HepG2 (cell line): ENCODE results near the gene SLC12A2. TPM values are rescaled to one million over a fixed set of nuclear protein-coding genes. Genes with fewer than 3 reads are reported as not detected.

Source experiments
- BRF2 ChIP-seq: sonication (generic); formaldehyde crosslinking; IDR thresholded peaks from 2 replicates; pipeline ENCODE4 v1.8.1; 2022; ENCODE audit warnings: mild to moderate bottlenecking, missing genetic modification reagents
- DNMT1 ChIP-seq: sonication (generic); formaldehyde crosslinking; IDR thresholded peaks from 2 replicates; pipeline ENCODE4 v1.5.1; 2020; ENCODE audit warnings: mild to moderate bottlenecking, missing genetic modification reagents
- DNMT3B ChIP-seq: conservative IDR thresholded peaks from 2 replicates; pipeline ENCODE4 v1.6.1; 2016; ENCODE audit warnings: missing biosample characterization, control low read depth
- GATAD2A ChIP-seq: IDR thresholded peaks from 2 replicates; pipeline ENCODE4 v1.6.1; 2016
- MTERF4 ChIP-seq: sonication (generic); formaldehyde crosslinking; IDR thresholded peaks from 2 replicates; pipeline ENCODE4 v1.8.0; 2023; ENCODE audit warnings: mild to moderate bottlenecking, missing genetic modification reagents
- MXD1 ChIP-seq: sonication (generic); formaldehyde crosslinking; IDR thresholded peaks from 2 replicates; pipeline ENCODE4 v1.4.0; 2020; ENCODE audit warnings: mild to moderate bottlenecking, missing genetic modification reagents
- NFATC3 ChIP-seq: sonication (generic); formaldehyde crosslinking; IDR thresholded peaks from 2 replicates; pipeline ENCODE4 v1.5.1; 2020; ENCODE audit warnings: mild to moderate bottlenecking, missing genetic modification reagents
- RFXAP ChIP-seq: sonication (generic); formaldehyde crosslinking; IDR thresholded peaks from 2 replicates; pipeline ENCODE4 v1.4.0; 2020; ENCODE audit warnings: missing genetic modification reagents, borderline replicate concordance
- RXRB ChIP-seq: IDR thresholded peaks from 2 replicates; pipeline ENCODE4 v1.6.1; 2016; ENCODE audit warnings: borderline replicate concordance, missing genetic modification reagents, missing compliant biosample characterization
- SAFB2 ChIP-seq: sonication (generic); formaldehyde crosslinking; IDR thresholded peaks from 2 replicates; pipeline ENCODE4 v1.5.1; 2020; ENCODE audit warnings: missing genetic modification reagents, low read depth, mild to moderate bottlenecking, borderline replicate concordance
- SATB2 ChIP-seq: sonication (generic); formaldehyde crosslinking; IDR thresholded peaks from 2 replicates; pipeline ENCODE4 v1.5.0; 2020; ENCODE audit warnings: missing genetic modification reagents
- SMARCC2 ChIP-seq: fragments of 450-650 bp; IDR thresholded peaks from 2 replicates; pipeline ENCODE4 v1.6.1; 2017; ENCODE audit warnings: antibody characterized with exemption, mild to moderate bottlenecking
- SRSF1 ChIP-seq: fragments of 200-400 bp; formaldehyde crosslinking; optimal IDR thresholded peaks from 2 replicates; pipeline ENCODE3; 2017; ENCODE audit warnings: mild to moderate bottlenecking, low read depth, low read length, moderate library complexity
- ZBTB33 ChIP-seq: sonication (generic); formaldehyde crosslinking; IDR thresholded peaks from 2 replicates; pipeline ENCODE4 v1.4.0; 2020; ENCODE audit warnings: missing genetic modification reagents
- ZGPAT ChIP-seq: IDR thresholded peaks from 2 replicates; pipeline ENCODE4 v1.6.1; 2016; ENCODE audit warnings: mild to moderate bottlenecking
- ZKSCAN5 ChIP-seq: sonication (generic); formaldehyde crosslinking; IDR thresholded peaks from 2 replicates; pipeline ENCODE4 v1.5.1; 2020; ENCODE audit warnings: mild to moderate bottlenecking, missing genetic modification reagents
- ZNF253 ChIP-seq: sonication (generic); formaldehyde crosslinking; IDR thresholded peaks from 2 replicates; pipeline ENCODE4 v1.8.0; 2022; ENCODE audit warnings: mild to moderate bottlenecking, missing genetic modification reagents, borderline replicate concordance
- ZNF263 ChIP-seq: sonication (generic); formaldehyde crosslinking; IDR thresholded peaks from 2 replicates; pipeline ENCODE4 v1.4.0; 2020; ENCODE audit warnings: missing genetic modification reagents
- ZNF597 ChIP-seq: sonication (generic); formaldehyde crosslinking; IDR thresholded peaks from 2 replicates; pipeline ENCODE4 v1.5.0; 2020; ENCODE audit warnings: missing genetic modification reagents
- polyA plus RNA-seq, 8 experiments: library from polyadenylated mRNA; depleted of rRNA in 3 of 8; stranded (reverse) in 7 of 8; unstranded in 1 of 8; fragments of >200 nt; fragmentation: Illumina TruSeq in 4 of 8; extraction: Trizol in 4 of 8; gene quantifications; 2 replicates each; pipeline versions ENCODE4 v1.2.1 to v1.2.3, GENCODE V29; 2011 to 2016; ENCODE audit warnings: low read depth in 4 of 8, missing spikeins in 1 of 8, mixed read lengths in 1 of 8; ENCODE audit not compliant: insufficient read depth in 1 of 8
- total RNA-seq, 5 experiments: library from RNA; depleted of rRNA; stranded (reverse); fragments of >200 nt; fragmentation: Illumina TruSeq; extraction: Trizol; gene quantifications; 2 replicates each; pipeline ENCODE4 v1.2.3, GENCODE V29; 2016; ENCODE audit warnings: low read depth in 1 of 5

Gene SLC12A2
- total and polyA plus RNA-seq, 2 of the 13 experiments (the other 11 are each of a cell fraction or from before 2014, with no cell fraction given) = 4.0 to 9.7 TPM

- TF ChIP-seq ZBTB33 (CRISPR knock-in tag) (no peak), MTERF4 (CRISPR knock-in tag) (0 out of 2 replicates have a peak, but pooled peaks have one; percentile 88), ZNF253 (CRISPR knock-in tag) (no peak), SRSF1 (no peak), GATAD2A (CRISPR knock-in tag) (no peak), RFXAP (CRISPR knock-in tag) (no peak), SATB2 (CRISPR knock-in tag) (0 out of 2 replicates have a peak, but pooled peaks have one; percentile 26), RXRB (CRISPR knock-in tag) (no peak), ZNF597 (no peak), SAFB2 (no peak), BRF2 (CRISPR knock-in tag) (0 out of 2 replicates have a peak, but pooled peaks have one; percentile 34), SMARCC2 (no peak), ZKSCAN5 (CRISPR knock-in tag) (no peak), MXD1 (CRISPR knock-in tag) (peak; percentile 77), DNMT3B (no peak), ZNF263 (CRISPR knock-in tag) (no peak; the same call in 1 of the 2 replicates), ZGPAT (CRISPR knock-in tag) (peak; percentile 18; the same call in 1 of the 2 replicates), DNMT1 (CRISPR knock-in tag) (no peak), NFATC3 (CRISPR knock-in tag) (no peak)
Observed at GRCh38 chr5:128083033-128083810, at the start of gene SLC12A2 (continued).
